Measurements from ENCODE around the gene ADGB.

GRCh38 chr6:146775220-146775619 is 176.4 kb downstream of the ADGB start:
- no peak for TF ChIP-seq JUND (CRISPR knock-in tag; IDR thresholded peaks at IDR 0.05)
- TF ChIP-seq POLR2AphosphoS5 (IDR thresholded peaks at IDR 0.05; ENCODE audit: low read depth, low read length), result no peak
- TF ChIP-seq, protein P1, sequence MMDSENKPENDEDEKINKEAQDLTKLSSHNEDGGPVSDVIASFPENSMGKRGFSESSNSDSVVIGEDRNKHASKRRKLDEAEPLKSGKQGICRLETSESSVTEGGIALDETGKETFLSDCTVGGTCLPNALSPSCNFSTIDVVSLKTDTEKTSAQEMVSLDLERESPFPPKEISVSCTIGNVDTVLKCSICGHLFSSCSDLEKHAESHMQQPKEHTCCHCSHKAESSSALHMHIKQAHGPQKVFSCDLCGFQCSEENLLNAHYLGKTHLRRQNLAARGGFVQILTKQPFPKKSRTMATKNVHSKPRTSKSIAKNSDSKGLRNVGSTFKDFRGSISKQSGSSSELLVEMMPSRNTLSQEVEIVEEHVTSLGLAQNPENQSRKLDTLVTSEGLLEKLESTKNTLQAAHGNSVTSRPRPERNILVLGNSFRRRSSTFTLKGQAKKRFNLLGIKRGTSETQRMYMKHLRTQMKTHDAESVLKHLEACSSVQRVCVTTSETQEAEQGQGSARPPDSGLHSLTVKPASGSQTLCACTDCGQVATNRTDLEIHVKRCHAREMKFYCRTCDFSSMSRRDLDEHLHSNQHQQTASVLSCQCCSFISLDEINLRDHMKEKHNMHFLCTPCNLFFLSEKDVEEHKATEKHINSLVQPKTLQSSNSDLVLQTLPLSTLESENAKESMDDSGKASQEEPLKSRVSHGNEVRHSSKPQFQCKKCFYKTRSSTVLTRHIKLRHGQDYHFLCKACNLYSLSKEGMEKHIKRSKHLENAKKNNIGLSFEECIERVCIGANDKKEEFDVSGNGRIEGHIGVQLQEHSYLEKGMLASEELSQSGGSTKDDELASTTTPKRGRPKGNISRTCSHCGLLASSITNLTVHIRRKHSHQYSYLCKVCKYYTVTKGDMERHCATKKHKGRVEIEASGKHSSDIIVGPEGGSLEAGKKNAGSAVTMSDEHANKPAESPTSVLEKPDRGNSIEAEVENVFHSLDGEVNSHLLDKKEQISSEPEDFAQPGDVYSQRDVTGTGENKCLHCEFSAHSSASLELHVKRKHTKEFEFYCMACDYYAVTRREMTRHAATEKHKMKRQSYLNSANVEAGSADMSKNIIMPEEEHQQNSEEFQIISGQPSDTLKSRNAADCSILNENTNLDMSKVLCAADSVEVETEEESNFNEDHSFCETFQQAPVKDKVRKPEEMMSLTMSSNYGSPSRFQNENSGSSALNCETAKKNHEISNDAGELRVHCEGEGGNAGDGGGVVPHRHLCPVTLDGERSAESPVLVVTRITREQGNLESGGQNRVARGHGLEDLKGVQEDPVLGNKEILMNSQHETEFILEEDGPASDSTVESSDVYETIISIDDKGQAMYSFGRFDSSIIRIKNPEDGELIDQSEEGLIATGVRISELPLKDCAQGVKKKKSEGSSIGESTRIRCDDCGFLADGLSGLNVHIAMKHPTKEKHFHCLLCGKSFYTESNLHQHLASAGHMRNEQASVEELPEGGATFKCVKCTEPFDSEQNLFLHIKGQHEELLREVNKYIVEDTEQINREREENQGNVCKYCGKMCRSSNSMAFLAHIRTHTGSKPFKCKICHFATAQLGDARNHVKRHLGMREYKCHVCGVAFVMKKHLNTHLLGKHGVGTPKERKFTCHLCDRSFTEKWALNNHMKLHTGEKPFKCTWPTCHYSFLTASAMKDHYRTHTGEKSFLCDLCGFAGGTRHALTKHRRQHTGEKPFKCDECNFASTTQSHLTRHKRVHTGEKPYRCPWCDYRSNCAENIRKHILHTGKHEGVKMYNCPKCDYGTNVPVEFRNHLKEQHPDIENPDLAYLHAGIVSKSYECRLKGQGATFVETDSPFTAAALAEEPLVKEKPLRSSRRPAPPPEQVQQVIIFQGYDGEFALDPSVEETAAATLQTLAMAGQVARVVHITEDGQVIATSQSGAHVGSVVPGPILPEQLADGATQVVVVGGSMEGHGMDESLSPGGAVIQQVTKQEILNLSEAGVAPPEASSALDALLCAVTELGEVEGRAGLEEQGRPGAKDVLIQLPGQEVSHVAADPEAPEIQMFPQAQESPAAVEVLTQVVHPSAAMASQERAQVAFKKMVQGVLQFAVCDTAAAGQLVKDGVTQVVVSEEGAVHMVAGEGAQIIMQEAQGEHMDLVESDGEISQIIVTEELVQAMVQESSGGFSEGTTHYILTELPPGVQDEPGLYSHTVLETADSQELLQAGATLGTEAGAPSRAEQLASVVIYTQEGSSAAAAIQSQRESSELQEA (CRISPR knock-in tag; IDR thresholded peaks at IDR 0.05; ENCODE audit: not compliant biosample characterization), result no peak
- TF ChIP-seq ZNF570 (CRISPR knock-in tag; IDR thresholded peaks at IDR 0.05; ENCODE audit: borderline replicate concordance), result no peak
- no peak for TF ChIP-seq ZFP36L2 (CRISPR knock-in tag; IDR thresholded peaks at IDR 0.05)
- no peak for TF ChIP-seq ATAD3A (CRISPR knock-in tag; IDR thresholded peaks at IDR 0.05)

Measured in HepG2 (cell line).